GM19438 (cell line): Measurements from ENCODE around the gene ZNF700.
A peak's percentile ranks its signal among the peaks of the same experiment; 100 is the strongest.
"Not testable (repeated sequence)": the region's sequence is repeated elsewhere in the genome, so short reads cannot be mapped to it uniquely, and the experiment has no call there.

ENCODE experiments used
- ATAC-seq: cut with Tn5 transposase; IDR thresholded peaks from one replicate; pipeline ENCODE4 v1.9.1; 2021; ENCODE audit warnings: low read depth; ENCODE audit not compliant: unreplicated experiment

The ZNF700 gene

GRCh38 chr19:11986754-11987153 is 61.8 kb downstream of the ZNF700 start:
- no peak for ATAC-seq

DNA sequence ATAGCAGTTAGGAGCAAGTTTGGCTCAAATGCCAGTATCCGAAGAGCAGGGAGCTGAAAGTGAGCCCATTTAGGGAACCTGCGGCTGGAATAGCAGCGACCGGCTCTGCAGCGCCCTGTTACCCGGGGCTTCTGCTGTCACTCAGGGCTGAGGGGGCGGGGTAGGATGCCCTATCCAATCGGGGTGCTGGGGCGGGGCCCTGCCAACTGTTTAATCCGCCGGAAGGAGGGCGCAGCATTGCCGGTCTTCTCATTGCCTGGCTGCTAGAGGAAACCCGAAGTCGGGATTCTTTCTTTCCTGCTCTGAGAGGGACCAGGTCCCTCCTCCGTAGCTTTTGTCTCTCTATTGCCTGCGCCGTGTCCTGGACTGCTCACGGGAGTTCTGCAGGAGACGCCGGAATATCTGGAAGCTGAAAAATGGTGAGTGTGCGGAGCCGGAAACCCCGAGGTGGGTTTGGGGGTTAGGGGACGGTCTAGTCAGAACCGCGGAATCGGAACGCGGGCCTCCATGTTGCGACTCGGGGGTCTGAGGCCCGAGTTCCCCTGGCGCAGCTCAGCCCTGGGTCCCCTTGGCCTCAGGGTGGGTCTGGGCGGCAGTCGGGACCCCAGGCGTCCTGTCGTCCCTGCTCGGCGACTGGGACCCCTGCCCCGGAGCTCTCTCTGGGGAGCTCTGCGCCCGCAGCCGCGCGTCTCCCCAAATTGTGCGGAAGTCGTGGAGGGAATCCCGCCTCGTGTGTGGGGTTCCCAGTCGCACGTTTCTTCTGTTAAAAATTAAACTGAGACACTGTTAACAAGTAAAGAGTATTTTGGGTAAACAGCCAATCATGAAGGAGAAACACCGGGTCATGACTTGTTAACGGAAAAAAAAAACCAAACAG is 62.7 kb downstream of the ZNF700 start:
- peak; percentile 70 for ATAC-seq

DNA sequence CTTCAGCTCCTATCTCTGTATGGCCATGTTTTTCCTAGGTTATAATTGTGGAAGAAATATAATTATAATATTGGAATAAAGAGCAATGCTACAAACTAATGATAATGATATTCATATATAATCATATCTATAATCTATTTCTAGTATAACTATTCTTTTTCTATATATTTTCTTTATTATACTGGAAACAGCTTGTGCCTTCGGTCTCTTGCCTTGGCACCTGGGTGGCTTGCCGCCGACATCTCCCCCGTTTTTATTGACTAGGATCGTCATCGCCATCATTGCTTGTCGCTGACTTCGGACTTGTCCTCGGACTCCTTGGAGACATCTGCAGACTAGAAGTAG is 64.2 kb downstream of the ZNF700 start:
- ATAC-seq = no peak

DNA sequence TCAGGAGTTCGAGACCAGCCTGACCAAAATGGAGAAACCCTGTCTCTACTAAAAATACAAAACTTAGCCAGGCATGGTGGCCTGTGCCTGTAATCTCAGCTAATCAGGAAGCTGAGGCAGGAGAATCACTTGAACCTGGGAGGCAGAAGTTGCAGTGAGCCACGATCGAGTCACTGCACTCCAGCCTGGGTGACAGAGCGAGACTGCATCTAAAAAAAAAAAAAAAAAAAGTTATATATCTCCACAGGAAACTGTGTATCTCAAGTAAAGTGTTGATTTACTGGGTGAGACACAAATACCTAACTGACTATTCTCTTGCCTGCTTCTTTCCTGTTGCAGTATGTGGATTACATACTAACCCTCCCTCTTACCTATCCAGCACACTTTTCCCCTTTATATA is 67.0 kb downstream of the ZNF700 start:
- not testable (repeated sequence) for ATAC-seq

DNA sequence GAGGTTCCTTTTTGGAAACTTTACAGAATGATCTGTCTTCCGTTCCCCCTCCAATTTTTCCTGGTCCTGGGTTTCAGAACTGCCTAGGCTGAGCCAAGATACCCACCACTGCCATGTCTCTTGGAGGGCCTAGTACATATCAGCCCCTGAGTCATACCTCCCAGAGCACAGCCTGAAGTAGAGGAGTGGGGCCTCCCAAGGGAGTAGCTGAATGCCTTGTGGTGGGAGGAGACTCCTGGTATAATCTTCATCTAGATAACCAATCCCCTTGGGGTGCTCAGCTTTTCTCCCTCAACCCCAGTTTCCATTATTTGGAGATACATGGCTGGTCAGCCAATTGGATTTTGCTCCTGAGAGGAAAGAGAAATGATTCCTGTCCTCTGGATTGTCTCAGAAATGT is 70.3 kb downstream of the ZNF700 start:
- ATAC-seq = no peak
